ENCODE data around the gene ANO2.

ANO2 gene

DNA sequence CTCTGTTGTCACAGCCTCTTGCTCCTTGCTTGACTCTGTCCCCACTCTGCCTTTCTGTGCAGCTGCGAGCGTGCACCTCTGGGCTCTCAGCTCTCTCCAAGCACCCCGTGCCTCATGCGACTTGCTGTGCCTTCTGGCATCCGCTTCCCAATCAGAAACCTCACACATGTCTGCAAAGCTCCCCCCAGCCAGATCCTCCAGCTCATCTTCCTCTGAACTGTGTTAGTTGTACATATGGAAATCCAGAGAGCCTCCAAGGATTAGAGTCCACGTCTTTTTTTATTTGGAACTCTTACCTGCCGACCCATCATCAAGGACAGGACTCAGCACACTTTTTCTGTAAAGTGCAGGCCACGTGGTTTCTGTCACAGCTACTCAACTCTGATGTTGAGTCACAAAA, 70.5 kb downstream of the ANO2 start:
- Mint-ChIP-seq H3K27ac (no peak overlapping the region), H3K27me3 (no peaks in the 10 kb centered on the region), H3K36me3 (ENCODE audit: low read depth) (no peaks in the 10 kb centered on the region), H3K4me3 (no peak overlapping the region), H3K4me1 (ENCODE audit: low read depth) (no peaks in the 10 kb centered on the region), H3K9me3 (no peaks in the 10 kb centered on the region)
- intact Hi-C loops (cut with micrococcal nuclease), result no loop called here

GRCh38 chr12:5873281-5873919, 71.7 kb downstream of the ANO2 start:
- Mint-ChIP-seq H3K27me3 (no peaks in the 10 kb centered on the region), H3K36me3 (ENCODE audit: low read depth) (no peaks in the 10 kb centered on the region), H3K27ac (no peak overlapping the region), H3K9me3 (no peaks in the 10 kb centered on the region), H3K4me3 (no peak overlapping the region), H3K4me1 (ENCODE audit: low read depth) (no peaks in the 10 kb centered on the region)
- intact Hi-C loops (cut with micrococcal nuclease), result no loop called here

GRCh38 chr12:5872745-5873144, 72.3 kb downstream of the ANO2 start:
- H3K27ac Mint-ChIP-seq, result no peak overlapping the region
- H3K4me1 Mint-ChIP-seq (ENCODE audit: low read depth), result no peaks in the 10 kb centered on the region
- intact Hi-C loops (cut with micrococcal nuclease), result no loop called here
- no peak overlapping the region for H3K4me3 Mint-ChIP-seq
- no peaks in the 10 kb centered on the region for H3K36me3 Mint-ChIP-seq (ENCODE audit: low read depth)
- no peaks in the 10 kb centered on the region for H3K27me3 Mint-ChIP-seq
- H3K9me3 Mint-ChIP-seq, result no peaks in the 10 kb centered on the region

DNA sequence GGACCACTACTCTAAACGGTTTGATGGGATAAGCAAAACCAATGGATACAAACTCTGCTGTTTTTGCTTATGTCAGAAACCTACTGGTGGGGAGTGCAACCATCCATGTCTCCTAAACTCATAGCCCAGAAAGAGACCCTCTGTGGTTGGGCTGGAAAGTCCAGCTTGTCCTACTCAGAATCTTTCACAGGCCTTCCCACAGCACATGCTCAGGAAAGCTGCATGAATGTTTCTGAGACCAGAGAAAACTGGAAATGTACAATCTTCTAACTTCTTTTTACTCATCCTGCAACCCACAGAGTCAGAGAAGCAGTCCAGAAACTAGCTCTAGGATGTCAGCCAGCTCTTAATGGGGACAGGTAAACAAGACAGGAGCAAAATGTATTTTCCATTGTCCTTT, 73.3 kb downstream of the ANO2 start:
- no peaks in the 10 kb centered on the region for H3K36me3 Mint-ChIP-seq (ENCODE audit: low read depth)
- H3K27me3 Mint-ChIP-seq, result no peaks in the 10 kb centered on the region
- intact Hi-C loops (cut with micrococcal nuclease), result no loop called here
- H3K4me3 Mint-ChIP-seq, result no peak overlapping the region
- H3K9me3 Mint-ChIP-seq, result no peaks in the 10 kb centered on the region
- H3K27ac Mint-ChIP-seq, result no peak overlapping the region
- H3K4me1 Mint-ChIP-seq (ENCODE audit: low read depth), result no peaks in the 10 kb centered on the region

DNA sequence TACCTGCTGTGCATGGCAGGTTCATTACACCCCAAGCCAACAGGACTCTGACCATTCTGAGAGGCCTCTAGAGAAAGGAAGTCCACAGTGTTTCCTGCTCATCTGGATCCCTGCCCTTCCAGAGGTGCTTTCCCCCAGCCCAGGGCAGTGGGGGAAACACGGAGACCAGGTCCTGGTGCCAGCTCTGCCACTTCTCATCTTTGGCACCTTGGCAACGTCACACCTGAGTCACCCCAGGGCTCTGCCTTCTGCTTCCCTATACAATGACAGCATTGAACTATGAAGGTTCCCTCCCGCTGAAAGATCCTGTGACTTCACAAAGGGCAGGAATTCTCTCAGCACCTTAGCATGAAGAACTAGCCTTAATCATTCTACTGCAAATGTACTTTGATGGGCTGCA, 74.9 kb downstream of the ANO2 start:
- intact Hi-C loops (cut with micrococcal nuclease), result no loop called here
- Mint-ChIP-seq H3K4me3 (no peak overlapping the region), H3K9me3 (no peaks in the 10 kb centered on the region), H3K27ac (no peak overlapping the region), H3K4me1 (ENCODE audit: low read depth) (no peaks in the 10 kb centered on the region), H3K36me3 (ENCODE audit: low read depth) (no peaks in the 10 kb centered on the region), H3K27me3 (no peaks in the 10 kb centered on the region)

- intact Hi-C loops (cut with micrococcal nuclease), result no loop called here
- H3K27ac Mint-ChIP-seq, result no peak overlapping the region
- H3K36me3 Mint-ChIP-seq (ENCODE audit: low read depth), result no peaks in the 10 kb centered on the region
- no peaks in the 10 kb centered on the region for H3K4me1 Mint-ChIP-seq (ENCODE audit: low read depth)
- no peak overlapping the region for H3K4me3 Mint-ChIP-seq
- H3K27me3 Mint-ChIP-seq, result no peaks in the 10 kb centered on the region
- H3K9me3 Mint-ChIP-seq, result no peaks in the 10 kb centered on the region
These were observed 76.3 kb downstream of the ANO2 start for GRCh38 chr12:5868625-5869295.

DNA sequence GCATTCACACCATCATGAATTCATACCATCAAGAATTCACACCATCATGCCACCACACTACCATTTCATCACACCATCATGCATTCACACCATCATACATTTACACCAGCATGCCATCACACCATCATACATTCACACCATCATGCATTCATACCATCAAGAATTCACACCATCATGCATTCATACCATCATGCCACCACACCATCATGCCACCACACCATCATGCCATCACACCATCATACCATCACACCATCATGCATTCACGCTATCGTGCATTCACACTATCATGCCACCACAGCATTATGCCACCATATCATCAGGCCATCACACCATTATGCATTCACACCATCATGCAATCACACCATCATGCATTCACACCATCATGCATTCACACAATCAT, 79.7 kb downstream of the ANO2 start:
- Mint-ChIP-seq H3K27ac (no peak overlapping the region), H3K9me3 (no peaks in the 10 kb centered on the region), H3K4me3 (no peak overlapping the region), H3K27me3 (no peaks in the 10 kb centered on the region), H3K36me3 (ENCODE audit: low read depth) (no peaks in the 10 kb centered on the region), H3K4me1 (ENCODE audit: low read depth) (no peaks in the 10 kb centered on the region)
- intact Hi-C loops (cut with micrococcal nuclease), result no loop called here

DNA sequence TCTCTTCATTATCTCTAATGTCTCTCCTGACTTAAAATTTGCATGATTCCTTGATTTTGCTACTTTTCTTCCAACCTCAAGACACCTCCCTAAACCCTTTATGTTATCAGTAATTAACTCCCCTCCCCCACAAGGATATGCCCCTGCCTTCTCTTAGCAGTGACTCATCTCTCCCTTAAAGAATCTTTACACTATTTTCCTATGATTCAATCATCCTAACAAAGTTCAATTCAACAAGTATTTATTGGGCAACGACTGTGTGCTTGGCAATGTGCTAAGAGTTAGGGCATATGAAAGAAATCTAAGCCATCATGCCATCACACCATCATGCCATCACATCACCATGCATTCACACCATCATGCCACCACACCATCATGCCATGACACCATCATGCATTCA, 80.1 kb downstream of the ANO2 start:
- Mint-ChIP-seq H3K4me3 (no peak overlapping the region), H3K27ac (no peak overlapping the region), H3K36me3 (ENCODE audit: low read depth) (no peaks in the 10 kb centered on the region), H3K9me3 (no peaks in the 10 kb centered on the region), H3K4me1 (ENCODE audit: low read depth) (no peaks in the 10 kb centered on the region), H3K27me3 (peaks cover 2% of the 10 kb centered on the region)
- intact Hi-C loops (cut with micrococcal nuclease), result no loop called here

DNA sequence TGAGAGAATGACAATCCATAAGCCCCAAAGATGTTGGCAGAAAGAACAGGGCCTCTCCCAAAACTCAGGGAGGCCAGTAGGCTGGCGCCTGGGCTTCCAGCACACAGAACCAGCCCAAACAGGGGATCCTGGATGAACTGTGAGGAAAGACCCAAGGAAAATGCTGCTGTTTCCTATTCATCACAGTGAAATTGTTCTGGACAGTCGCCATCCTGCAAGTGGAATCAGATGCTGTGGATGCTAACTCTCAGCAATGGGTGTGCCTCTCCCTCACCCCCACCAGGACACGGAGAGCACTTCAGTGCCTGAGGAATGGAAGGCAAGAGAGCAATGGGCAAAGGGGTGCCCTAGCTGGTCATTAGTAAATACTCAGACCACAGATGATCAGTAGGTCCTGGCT, 80.8 kb downstream of the ANO2 start:
- Mint-ChIP-seq H3K36me3 (ENCODE audit: low read depth) (no peaks in the 10 kb centered on the region), H3K27me3 (peaks cover 3% of the 10 kb centered on the region), H3K4me1 (ENCODE audit: low read depth) (no peaks in the 10 kb centered on the region), H3K27ac (no peak overlapping the region), H3K4me3 (no peak overlapping the region), H3K9me3 (no peaks in the 10 kb centered on the region)
- intact Hi-C loops (cut with micrococcal nuclease), result no loop called here

DNA sequence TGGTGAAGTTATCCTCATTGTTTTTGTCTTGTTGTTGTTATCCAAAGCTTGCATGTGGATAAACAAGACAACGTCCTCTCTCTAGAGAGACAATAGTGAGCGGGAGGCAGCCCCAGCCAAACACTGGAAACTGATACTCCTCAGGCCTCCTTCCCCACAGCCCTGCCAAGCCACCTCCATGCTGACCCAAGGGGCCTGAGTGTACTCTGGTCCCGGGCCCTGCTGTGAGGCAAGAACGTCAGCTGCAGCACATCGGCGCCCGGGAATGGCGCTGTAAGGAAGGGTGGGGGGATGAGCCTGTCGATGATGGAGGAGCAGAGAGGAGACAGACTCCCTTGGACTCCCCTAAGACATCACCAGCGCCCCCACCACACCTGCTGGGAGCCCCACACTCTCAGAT, 83.6 kb downstream of the ANO2 start:
- no peak overlapping the region for H3K27ac Mint-ChIP-seq
- no peaks in the 10 kb centered on the region for H3K4me1 Mint-ChIP-seq (ENCODE audit: low read depth)

DNA sequence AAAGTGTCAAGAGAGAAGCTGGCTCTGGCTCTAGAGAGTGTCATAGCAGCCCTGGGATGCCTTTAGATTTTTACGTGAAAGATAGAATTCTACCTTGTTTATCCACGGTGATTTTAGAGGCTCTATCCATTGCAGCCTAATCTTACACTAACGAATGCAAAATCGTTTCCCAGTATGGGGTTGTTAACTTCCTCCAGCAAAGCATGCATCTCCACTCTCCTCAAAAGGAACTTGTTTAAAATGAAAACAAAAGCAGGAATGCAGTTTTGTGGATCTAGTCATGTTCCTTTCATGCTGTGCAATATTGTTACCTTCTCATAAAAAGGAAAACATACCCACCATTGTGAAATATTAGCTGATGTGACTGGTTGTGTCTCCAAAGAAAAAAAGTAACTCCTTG, 88.4 kb downstream of the ANO2 start:
- Mint-ChIP-seq H3K27me3 (peaks cover 4% of the 10 kb centered on the region), H3K27ac (no peak overlapping the region), H3K4me1 (ENCODE audit: low read depth) (no peaks in the 10 kb centered on the region), H3K4me3 (no peak overlapping the region), H3K9me3 (no peaks in the 10 kb centered on the region), H3K36me3 (ENCODE audit: low read depth) (no peaks in the 10 kb centered on the region)
- intact Hi-C loops (cut with micrococcal nuclease), result no loop called here

More for the DNA sequence above, 83.6 kb downstream of the ANO2 start:
- intact Hi-C loops (cut with micrococcal nuclease), result no loop called here
- Mint-ChIP-seq H3K36me3 (ENCODE audit: low read depth) (no peaks in the 10 kb centered on the region), H3K27me3 (peaks cover 3% of the 10 kb centered on the region), H3K9me3 (no peaks in the 10 kb centered on the region), H3K4me3 (no peak overlapping the region)

GRCh38 chr12:5846950-5847349, 98.1 kb downstream of the ANO2 start:
- Mint-ChIP-seq H3K27me3 (peaks cover 7% of the 10 kb centered on the region), H3K9me3 (no peaks in the 10 kb centered on the region), H3K4me1 (ENCODE audit: low read depth) (no peaks in the 10 kb centered on the region), H3K4me3 (no peak overlapping the region), H3K27ac (no peak overlapping the region), H3K36me3 (ENCODE audit: low read depth) (no peaks in the 10 kb centered on the region)
- intact Hi-C loops (cut with micrococcal nuclease), result no loop called here

DNA sequence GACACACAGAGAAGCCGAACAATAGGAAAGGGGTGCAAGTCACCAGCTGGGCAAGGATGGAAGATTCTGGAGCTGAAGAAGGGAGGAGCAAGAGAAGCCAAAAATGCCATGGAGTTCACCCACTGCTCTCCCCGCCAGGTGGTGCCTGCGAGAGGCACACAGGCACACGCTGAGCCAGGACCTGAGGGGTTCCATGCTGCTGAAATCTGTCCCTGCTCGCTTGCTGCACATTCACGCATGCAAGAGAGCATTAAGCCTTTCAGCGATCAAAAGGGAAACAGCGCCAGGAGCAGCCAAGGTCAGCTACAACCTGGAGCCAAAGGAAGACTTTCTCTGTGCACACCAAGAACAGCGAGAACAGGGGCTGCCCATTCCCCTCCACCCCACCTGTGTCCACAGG, 104.1 kb downstream of the ANO2 start:
- Mint-ChIP-seq H3K27me3 (peaks cover under 1% of the 10 kb centered on the region), H3K4me1 (ENCODE audit: low read depth) (no peaks in the 10 kb centered on the region), H3K4me3 (no peak overlapping the region), H3K27ac (no peak overlapping the region), H3K9me3 (no peaks in the 10 kb centered on the region), H3K36me3 (ENCODE audit: low read depth) (no peaks in the 10 kb centered on the region)
- intact Hi-C loops (cut with micrococcal nuclease), result no loop called here

DNA sequence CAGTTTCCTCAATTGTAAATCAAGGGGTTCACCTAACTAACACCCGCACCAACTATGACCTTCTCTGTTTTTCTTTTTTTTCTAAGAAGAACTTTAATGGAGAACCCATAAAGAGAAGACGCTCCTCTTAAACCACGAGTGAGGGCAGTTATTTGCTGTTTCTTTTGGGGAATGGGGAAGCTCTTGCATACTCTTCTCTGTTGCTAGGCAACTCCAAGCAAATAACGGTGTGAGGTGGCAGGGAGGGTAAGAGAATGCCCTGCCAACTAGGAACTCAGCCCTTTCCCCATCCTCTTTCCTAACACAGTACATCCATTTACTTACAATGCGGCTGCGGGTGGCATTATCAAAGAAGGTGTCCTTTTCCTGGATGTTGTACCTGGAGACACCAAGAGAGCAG, 114.9 kb downstream of the ANO2 start:
- Mint-ChIP-seq H3K4me1 (ENCODE audit: low read depth) (no peaks in the 10 kb centered on the region), H3K9me3 (no peaks in the 10 kb centered on the region), H3K27ac (no peak overlapping the region), H3K4me3 (no peak overlapping the region), H3K27me3 (peaks cover 6% of the 10 kb centered on the region), H3K36me3 (ENCODE audit: low read depth) (no peaks in the 10 kb centered on the region)
- intact Hi-C loops (cut with micrococcal nuclease), result no loop called here

DNA sequence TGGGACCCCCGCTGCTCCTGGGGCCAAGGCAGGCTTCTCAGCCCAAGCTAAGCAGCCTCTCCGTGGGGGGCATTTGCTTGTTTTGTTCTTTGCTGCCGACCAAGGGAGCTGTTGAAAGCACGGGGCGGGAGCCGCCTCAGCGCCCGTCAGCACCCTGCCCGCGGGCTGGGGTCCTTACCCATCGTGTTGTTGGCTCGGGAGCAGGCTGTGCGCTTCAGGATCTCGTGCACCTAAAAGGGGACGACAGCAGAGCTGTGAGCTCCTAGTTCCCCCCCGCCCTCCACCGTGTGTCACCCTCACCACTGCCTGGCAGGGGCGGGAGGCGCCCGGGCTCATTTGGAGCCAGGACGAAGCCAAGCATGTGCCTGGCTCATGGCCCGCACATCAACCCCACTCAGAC, 117.5 kb downstream of the ANO2 start:
- H3K27me3 Mint-ChIP-seq, result peaks cover 6% of the 10 kb centered on the region
- H3K36me3 Mint-ChIP-seq (ENCODE audit: low read depth), result no peaks in the 10 kb centered on the region
- no peak overlapping the region for H3K4me3 Mint-ChIP-seq
- intact Hi-C loops (cut with micrococcal nuclease), result no loop called here
- H3K4me1 Mint-ChIP-seq (ENCODE audit: low read depth), result no peaks in the 10 kb centered on the region
- no peak overlapping the region for H3K27ac Mint-ChIP-seq
- H3K9me3 Mint-ChIP-seq, result peaks cover 19% of the 10 kb centered on the region
